Parathyroid adenoma (tissue), 2 donors: ENCODE measurements around the gene NUP153.
A peak's percentile ranks its signal among the peaks of the same experiment; 100 is the strongest.

Experiments used
- H2AFZ ChIP-seq: fragments of 300-600 bp; sonication (generic); one replicate; pipeline ENCODE4 v1.7.0; 2017; ENCODE audit warnings: antibody characterized with exemption, mild to moderate bottlenecking
- H3K27ac ChIP-seq: fragments of 300-600 bp; sonication (generic); one replicate; pipeline ENCODE4 v1.7.0; 2017
- H3K27me3 ChIP-seq: fragments of 300-600 bp; sonication (generic); one replicate; pipeline ENCODE4 v1.7.0; 2017; ENCODE audit warnings: low read length; ENCODE audit not compliant: control insufficient read depth, insufficient read depth
- H3K36me3 ChIP-seq: fragments of 300-600 bp; sonication (generic); one replicate; pipeline ENCODE4 v1.7.0; 2017; ENCODE audit warnings: low read length; ENCODE audit not compliant: control insufficient read depth, insufficient read depth
- H3K4me1 ChIP-seq: fragments of 300-600 bp; sonication (generic); one replicate; pipeline ENCODE4 v1.7.0; 2017; ENCODE audit warnings: control low read depth
- H3K4me2 ChIP-seq: fragments of 300-600 bp; sonication (generic); one replicate; pipeline ENCODE4 v1.7.0; 2017; ENCODE audit warnings: low read length
- H3K4me3 ChIP-seq: fragments of 300-600 bp; sonication (generic); one replicate; pipeline ENCODE4 v1.7.0; 2017; ENCODE audit warnings: low read depth, low read length
- H3K79me2 ChIP-seq: fragments of 300-600 bp; sonication (generic); one replicate; pipeline ENCODE4 v1.7.0; 2017; ENCODE audit warnings: control low read depth
- H3K9ac ChIP-seq: fragments of 300-600 bp; sonication (generic); one replicate; pipeline ENCODE4 v1.7.0; 2017; ENCODE audit warnings: mild to moderate bottlenecking
- H3K9me3 ChIP-seq: fragments of 300-600 bp; sonication (generic); one replicate; pipeline ENCODE4 v1.7.0; 2017; ENCODE audit warnings: low read length; ENCODE audit not compliant: control insufficient read depth
- CTCF ChIP-seq: fragments of 300-600 bp; sonication (generic); IDR thresholded peaks from one replicate; pipeline ENCODE4 v1.7.0; 2017; ENCODE audit warnings: antibody characterized with exemption, mild to moderate bottlenecking
- donor health status: primary hyperparathyroidism.

The NUP153 gene

GRCh38 chr6:17648745-17649144, 58.0 kb downstream of the NUP153 start:
- Histone ChIP-seq H3K36me3 (peaks cover 3% of the 10 kb centered on the region), H3K9ac (no peak overlapping the region)

GRCh38 chr6:17640477-17640917, 66.2 kb downstream of the NUP153 start:
- H3K79me2 ChIP-seq, result peaks cover 3% of the 10 kb centered on the region
- peaks cover 4% of the 10 kb centered on the region for H3K4me1 ChIP-seq
- no peak for TF ChIP-seq CTCF
- peaks cover 4% of the 10 kb centered on the region for H3K36me3 ChIP-seq
- H3K4me2 ChIP-seq, result no peak overlapping the region
- H3K27me3 ChIP-seq, result no peaks in the 10 kb centered on the region
- no peak overlapping the region for H3K4me3 ChIP-seq
- no peak overlapping the region for H3K27ac ChIP-seq
- no peaks in the 10 kb centered on the region for H3K9me3 ChIP-seq
- no peak overlapping the region for H2AFZ ChIP-seq
- H3K9ac ChIP-seq, result no peak overlapping the region

More at GRCh38 chr6:17648745-17649144, 58.0 kb downstream of the NUP153 start:
- Histone ChIP-seq H3K79me2 (peaks cover 2% of the 10 kb centered on the region), H3K27me3 (no peaks in the 10 kb centered on the region), H3K4me2 (no peak overlapping the region), H3K27ac (no peak overlapping the region), H2AFZ (no peak overlapping the region), H3K4me1 (no peaks in the 10 kb centered on the region), H3K4me3 (no peak overlapping the region), H3K9me3 (no peaks in the 10 kb centered on the region)
- no peak for TF ChIP-seq CTCF

- no peak for TF ChIP-seq CTCF
- Histone ChIP-seq H3K27me3 (no peaks in the 10 kb centered on the region), H3K9me3 (no peaks in the 10 kb centered on the region), H3K79me2 (peaks cover 10% of the 10 kb centered on the region), H3K9ac (no peak overlapping the region), H3K36me3 (no peaks in the 10 kb centered on the region), H3K4me2 (peak overlapping the region; percentile 3), H3K4me3 (no peak overlapping the region), H2AFZ (no peak overlapping the region), H3K4me1 (peaks cover 4% of the 10 kb centered on the region), H3K27ac (no peak overlapping the region)
Observed at GRCh38 chr6:17638212-17638715, 68.5 kb downstream of the NUP153 start.

GRCh38 chr6:17635568-17635967, 71.2 kb downstream of the NUP153 start:
- no peak for TF ChIP-seq CTCF
- Histone ChIP-seq H3K4me3 (no peak overlapping the region), H2AFZ (no peak overlapping the region), H3K79me2 (peaks cover 7% of the 10 kb centered on the region), H3K4me1 (peaks cover 4% of the 10 kb centered on the region), H3K9ac (no peak overlapping the region), H3K36me3 (no peaks in the 10 kb centered on the region), H3K27me3 (no peaks in the 10 kb centered on the region), H3K4me2 (no peak overlapping the region), H3K27ac (no peak overlapping the region), H3K9me3 (no peaks in the 10 kb centered on the region)

GRCh38 chr6:17633465-17634188, 73.1 kb downstream of the NUP153 start:
- H3K9me3 ChIP-seq, result no peaks in the 10 kb centered on the region
- peaks cover 8% of the 10 kb centered on the region for H3K4me1 ChIP-seq
- H3K27ac ChIP-seq, result no peak overlapping the region
- no peak overlapping the region for H3K4me3 ChIP-seq
- H3K79me2 ChIP-seq, result peaks cover 7% of the 10 kb centered on the region
- no peaks in the 10 kb centered on the region for H3K27me3 ChIP-seq
- H3K9ac ChIP-seq, result no peak overlapping the region
- no peaks in the 10 kb centered on the region for H3K36me3 ChIP-seq
- no peak for TF ChIP-seq CTCF
- H2AFZ ChIP-seq, result no peak overlapping the region
- H3K4me2 ChIP-seq, result no peak overlapping the region
